GM12874 (cell line): Measurements from ENCODE around the gene OR2T29.
"Not testable (repeated sequence)": the region's sequence is repeated elsewhere in the genome, so short reads cannot be mapped to it uniquely, and the experiment has no call there.

ENCODE experiments used
- TF ChIP-seq, protein P1 (sequence below): IDR thresholded peaks from 2 replicates; pipeline ENCODE4 v1.5.1; 2011; ENCODE audit warnings: low read depth, mild to moderate bottlenecking, control low read depth, low read length, moderate library complexity; ENCODE audit not compliant: insufficient read depth

Gene OR2T29

DNA sequence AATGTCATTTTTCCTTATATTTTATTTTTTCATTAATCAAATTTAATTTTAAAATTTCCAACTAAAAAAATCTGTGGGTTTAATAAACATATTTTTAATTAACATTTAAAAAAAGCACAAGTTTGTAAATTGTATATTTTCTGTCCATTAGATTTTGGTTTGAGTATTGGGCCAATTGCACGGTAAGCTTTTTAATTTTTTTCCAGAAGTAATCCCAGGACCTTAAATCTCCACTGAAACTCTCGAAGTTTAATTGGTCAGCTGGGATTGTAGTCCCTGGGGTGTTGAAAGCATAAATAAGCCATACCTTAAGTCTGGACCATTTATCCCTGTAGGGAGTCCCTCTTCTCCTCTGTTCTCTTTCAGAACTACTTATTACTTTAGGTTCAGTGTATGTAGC, 54.8 kb downstream of the OR2T29 start, which contains the start of gene OR2G6:
TSS of gene OR2G6 (plus strand) at position 301 of the 400 bp plus-strand sequence. CDS start 13,574 bp downstream, outside the sequence.
- TF ChIP-seq, protein P1, sequence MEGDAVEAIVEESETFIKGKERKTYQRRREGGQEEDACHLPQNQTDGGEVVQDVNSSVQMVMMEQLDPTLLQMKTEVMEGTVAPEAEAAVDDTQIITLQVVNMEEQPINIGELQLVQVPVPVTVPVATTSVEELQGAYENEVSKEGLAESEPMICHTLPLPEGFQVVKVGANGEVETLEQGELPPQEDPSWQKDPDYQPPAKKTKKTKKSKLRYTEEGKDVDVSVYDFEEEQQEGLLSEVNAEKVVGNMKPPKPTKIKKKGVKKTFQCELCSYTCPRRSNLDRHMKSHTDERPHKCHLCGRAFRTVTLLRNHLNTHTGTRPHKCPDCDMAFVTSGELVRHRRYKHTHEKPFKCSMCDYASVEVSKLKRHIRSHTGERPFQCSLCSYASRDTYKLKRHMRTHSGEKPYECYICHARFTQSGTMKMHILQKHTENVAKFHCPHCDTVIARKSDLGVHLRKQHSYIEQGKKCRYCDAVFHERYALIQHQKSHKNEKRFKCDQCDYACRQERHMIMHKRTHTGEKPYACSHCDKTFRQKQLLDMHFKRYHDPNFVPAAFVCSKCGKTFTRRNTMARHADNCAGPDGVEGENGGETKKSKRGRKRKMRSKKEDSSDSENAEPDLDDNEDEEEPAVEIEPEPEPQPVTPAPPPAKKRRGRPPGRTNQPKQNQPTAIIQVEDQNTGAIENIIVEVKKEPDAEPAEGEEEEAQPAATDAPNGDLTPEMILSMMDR: not testable (repeated sequence)
